ENCODE results near the gene NLGN1. TPM values are rescaled to one million over a fixed set of nuclear protein-coding genes. Genes with fewer than 3 reads are reported as not detected.

Gene NLGN1
- total RNA-seq, 1 donor from 2014 or later: 34.8 TPM

DNA sequence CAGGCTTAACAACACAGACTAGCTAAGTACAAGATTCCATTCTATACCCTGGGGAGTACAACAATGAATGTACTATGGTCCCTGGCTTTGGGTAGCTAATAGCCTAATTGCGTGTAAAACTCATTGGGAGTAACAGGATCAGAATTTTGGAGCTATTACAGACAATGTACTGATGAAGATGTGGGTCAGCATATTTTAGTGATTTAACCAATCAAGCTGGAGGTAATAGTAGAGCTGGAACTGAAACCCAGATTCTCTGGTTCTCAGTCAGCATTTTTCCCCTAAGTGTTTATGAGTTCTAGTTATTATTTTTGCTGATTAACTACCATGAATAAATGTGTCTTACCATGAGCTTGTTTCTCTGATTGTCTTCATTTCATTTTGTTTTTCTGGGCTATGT, 578.7 kb downstream of the NLGN1 start:
- H3K4me1 ChIP-seq: peaks cover 4% of the 10 kb centered on the region
- Mint-ChIP-seq H3K36me3 (no peaks in the 10 kb centered on the region), H3K4me1 (no peaks in the 10 kb centered on the region), H3K27ac (no peak overlapping the region), H3K27me3 (ENCODE audit: insufficient read depth, low read depth) (no peaks in the 10 kb centered on the region), H3K4me3 (no peak overlapping the region), H3K9me3 (no peaks in the 10 kb centered on the region)
- H4K20me1 ChIP-seq (ENCODE audit: low read depth): no peaks in the 10 kb centered on the region
- no peak overlapping the region for H3K27ac ChIP-seq
- H3K36me3 ChIP-seq: no peaks in the 10 kb centered on the region
- no peaks in the 10 kb centered on the region for H3K79me2 ChIP-seq (ENCODE audit: low read depth)
- peak overlapping the region; percentile 19 for H3K4me2 ChIP-seq
- DNase-seq (ENCODE audit: low spot score): no peak
- no peaks in the 10 kb centered on the region for H3K27me3 ChIP-seq
- no peak overlapping the region for H3K4me3 ChIP-seq
- H3K9ac ChIP-seq: no peak overlapping the region
- no peaks in the 10 kb centered on the region for H3F3A ChIP-seq (ENCODE audit: low read depth)
- H2AFZ ChIP-seq (replicated peaks): no peak overlapping the region
- no peaks in the 10 kb centered on the region for H3K9me3 ChIP-seq (ENCODE audit: low read depth)
- TF ChIP-seq, protein P1, sequence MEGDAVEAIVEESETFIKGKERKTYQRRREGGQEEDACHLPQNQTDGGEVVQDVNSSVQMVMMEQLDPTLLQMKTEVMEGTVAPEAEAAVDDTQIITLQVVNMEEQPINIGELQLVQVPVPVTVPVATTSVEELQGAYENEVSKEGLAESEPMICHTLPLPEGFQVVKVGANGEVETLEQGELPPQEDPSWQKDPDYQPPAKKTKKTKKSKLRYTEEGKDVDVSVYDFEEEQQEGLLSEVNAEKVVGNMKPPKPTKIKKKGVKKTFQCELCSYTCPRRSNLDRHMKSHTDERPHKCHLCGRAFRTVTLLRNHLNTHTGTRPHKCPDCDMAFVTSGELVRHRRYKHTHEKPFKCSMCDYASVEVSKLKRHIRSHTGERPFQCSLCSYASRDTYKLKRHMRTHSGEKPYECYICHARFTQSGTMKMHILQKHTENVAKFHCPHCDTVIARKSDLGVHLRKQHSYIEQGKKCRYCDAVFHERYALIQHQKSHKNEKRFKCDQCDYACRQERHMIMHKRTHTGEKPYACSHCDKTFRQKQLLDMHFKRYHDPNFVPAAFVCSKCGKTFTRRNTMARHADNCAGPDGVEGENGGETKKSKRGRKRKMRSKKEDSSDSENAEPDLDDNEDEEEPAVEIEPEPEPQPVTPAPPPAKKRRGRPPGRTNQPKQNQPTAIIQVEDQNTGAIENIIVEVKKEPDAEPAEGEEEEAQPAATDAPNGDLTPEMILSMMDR (IDR thresholded peaks at IDR 0.05): no peak
- no peak for TF ChIP-seq EZH2 (IDR thresholded peaks at IDR 0.05)
- no peak for TF ChIP-seq EZH2phosphoT487 (IDR thresholded peaks at IDR 0.05)

DNA sequence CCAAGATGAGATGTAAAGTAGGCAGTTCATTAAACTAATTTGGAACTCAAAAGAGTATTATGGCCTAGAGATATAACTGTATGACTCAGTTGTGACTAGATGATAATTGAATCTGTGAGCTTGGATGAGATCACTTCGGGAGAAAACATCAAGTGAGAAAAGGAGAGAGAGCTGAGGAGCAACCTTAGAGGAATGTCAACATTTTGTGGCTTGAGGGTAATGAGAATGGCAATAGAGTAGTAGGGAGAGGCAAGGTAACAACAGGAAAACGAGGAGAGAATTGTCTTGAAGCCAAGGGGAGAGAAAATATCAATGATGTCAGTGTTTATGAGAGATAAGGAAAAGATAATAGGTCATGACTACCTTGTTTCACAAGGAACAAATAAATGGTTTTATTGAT, 580.2 kb downstream of the NLGN1 start:
- H3K27ac ChIP-seq: no peak overlapping the region
- Mint-ChIP-seq H3K27me3 (ENCODE audit: insufficient read depth, low read depth) (no peaks in the 10 kb centered on the region), H3K4me1 (no peaks in the 10 kb centered on the region), H3K4me3 (no peak overlapping the region), H3K27ac (no peak overlapping the region), H3K9me3 (no peaks in the 10 kb centered on the region), H3K36me3 (no peaks in the 10 kb centered on the region)
- TF ChIP-seq, protein P1 (IDR thresholded peaks at IDR 0.05): no peak
- TF ChIP-seq EZH2phosphoT487 (IDR thresholded peaks at IDR 0.05): no peak
- no peak for TF ChIP-seq EZH2 (IDR thresholded peaks at IDR 0.05)
- DNase-seq (ENCODE audit: low spot score): no peak
- H3K4me1 ChIP-seq: peaks cover 4% of the 10 kb centered on the region
- H2AFZ ChIP-seq (replicated peaks): no peak overlapping the region
- H3K9ac ChIP-seq: no peak overlapping the region
- H3K4me3 ChIP-seq: no peak overlapping the region
- no peaks in the 10 kb centered on the region for H4K20me1 ChIP-seq (ENCODE audit: low read depth)
- H3K4me2 ChIP-seq: no peak overlapping the region
- no peaks in the 10 kb centered on the region for H3K27me3 ChIP-seq
- H3K36me3 ChIP-seq: no peaks in the 10 kb centered on the region
- H3K9me3 ChIP-seq (ENCODE audit: low read depth): no peaks in the 10 kb centered on the region
- no peaks in the 10 kb centered on the region for H3K79me2 ChIP-seq (ENCODE audit: low read depth)
- H3F3A ChIP-seq (ENCODE audit: low read depth): no peaks in the 10 kb centered on the region

DNA sequence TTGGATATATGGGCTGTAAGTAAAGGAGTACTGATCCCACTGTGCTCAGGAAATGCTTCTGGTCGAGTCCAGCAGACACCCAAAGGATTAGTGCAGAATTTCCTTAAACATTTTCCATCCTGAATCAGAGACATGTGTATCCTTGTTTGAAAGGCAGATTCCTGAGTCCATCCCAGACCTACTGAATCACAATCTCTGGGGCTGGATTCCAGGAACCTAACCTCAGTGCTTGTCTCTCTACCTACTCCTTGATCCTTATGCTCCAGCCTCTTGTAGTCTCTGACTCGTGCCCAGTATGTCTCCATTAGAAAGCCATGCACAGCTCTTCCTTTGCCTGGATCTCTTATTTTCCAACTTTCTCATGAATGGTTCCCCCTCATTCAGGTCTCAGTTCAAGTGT, 585.8 kb downstream of the NLGN1 start:
- TF ChIP-seq, protein P1 (IDR thresholded peaks at IDR 0.05): no peak
- TF ChIP-seq EZH2 (IDR thresholded peaks at IDR 0.05) (no peak), EZH2phosphoT487 (IDR thresholded peaks at IDR 0.05) (no peak)
- Histone ChIP-seq H3K27ac (no peak overlapping the region), H3K4me2 (no peak overlapping the region), H3K27me3 (no peaks in the 10 kb centered on the region), H3K4me3 (no peak overlapping the region), H4K20me1 (ENCODE audit: low read depth) (no peaks in the 10 kb centered on the region), H3K9me3 (ENCODE audit: low read depth) (no peaks in the 10 kb centered on the region), H3K36me3 (no peaks in the 10 kb centered on the region), H3F3A (ENCODE audit: low read depth) (no peaks in the 10 kb centered on the region), H3K4me1 (no peaks in the 10 kb centered on the region), H3K79me2 (ENCODE audit: low read depth) (no peaks in the 10 kb centered on the region), H3K9ac (no peak overlapping the region), H2AFZ (replicated peaks) (no peak overlapping the region)
- no peaks in the 10 kb centered on the region for H3K9me3 Mint-ChIP-seq
- no peaks in the 10 kb centered on the region for H3K36me3 Mint-ChIP-seq
- no peak overlapping the region for H3K4me3 Mint-ChIP-seq
- H3K27me3 Mint-ChIP-seq (ENCODE audit: insufficient read depth, low read depth): no peaks in the 10 kb centered on the region
- no peak for DNase-seq (ENCODE audit: low spot score)
- H3K4me1 Mint-ChIP-seq: no peaks in the 10 kb centered on the region
- H3K27ac Mint-ChIP-seq: no peak overlapping the region
